GM12874 (cell line): Measurements from ENCODE around the gene ZNF138.

Experiments
- CTCF ChIP-seq: IDR thresholded peaks from 2 replicates; pipeline ENCODE4 v1.5.1; 2011; ENCODE audit warnings: low read depth, mild to moderate bottlenecking, control low read depth, low read length, moderate library complexity; ENCODE audit not compliant: insufficient read depth

Gene ZNF138

GRCh38 chr7:64811767-64812166 is 17.5 kb downstream of the ZNF138 start:
- TF ChIP-seq CTCF = no peak

GRCh38 chr7:64830926-64831325 is 36.7 kb downstream of the ZNF138 start:
- TF ChIP-seq CTCF = no peak

- TF ChIP-seq CTCF = no peak
These were observed 37.9 kb downstream of the ZNF138 start for GRCh38 chr7:64832136-64832535.

GRCh38 chr7:64834989-64835388 is 40.8 kb downstream of the ZNF138 start:
- TF ChIP-seq CTCF = no peak

GRCh38 chr7:64838691-64839090 is 44.5 kb downstream of the ZNF138 start:
- no peak for TF ChIP-seq CTCF

GRCh38 chr7:64839910-64840309 is 45.7 kb downstream of the ZNF138 start:
- TF ChIP-seq CTCF = no peak

- TF ChIP-seq CTCF = no peak
These were observed 55.2 kb downstream of the ZNF138 start for GRCh38 chr7:64849250-64849923.
